ENCODE measurements around the gene ZSCAN10.

ZSCAN10 gene

GRCh38 chr16:3112058-3112880 is 13.2 kb upstream of the ZSCAN10 start, which contains the start of gene ZNF205:
Gene ZNF205 (plus strand): TSS chr16:3112586. CDS start chr16:3113431, 845 bp downstream.
- no peak for DNase-seq (ENCODE audit: low read depth in 2 of 2)

GRCh38 chr16:3106205-3106928 is 7.3 kb upstream of the ZSCAN10 start:
- peak; percentile 70 to 88 for DNase-seq (ENCODE audit: low read depth in 2 of 2)

GRCh38 chr16:3101841-3102470 is 2.9 kb upstream of the ZSCAN10 start:
- DNase-seq (ENCODE audit: low read depth in 2 of 2) = no peak

GRCh38 chr16:3101018-3101840 is 2.1 kb upstream of the ZSCAN10 start:
- peak in 1 of 2 donors; percentile 11 for DNase-seq (ENCODE audit: low read depth in 2 of 2)

- DNase-seq (ENCODE audit: low read depth in 2 of 2) = peak; percentile 84 to 88
Measured at GRCh38 chr16:3099732-3100499, 822 bp upstream of the ZSCAN10 start.

GRCh38 chr16:3099395-3099731 is 269 bp upstream of the ZSCAN10 start:
- no peak for DNase-seq (ENCODE audit: low read depth in 2 of 2)

- DNase-seq (ENCODE audit: low read depth in 2 of 2) = no peak
Measured at GRCh38 chr16:3097266-3097665, 1.8 kb downstream of the ZSCAN10 start.

- no peak for DNase-seq (ENCODE audit: low read depth in 2 of 2)
Measured at GRCh38 chr16:3096362-3096761, 2.7 kb downstream of the ZSCAN10 start.

- DNase-seq (ENCODE audit: low read depth in 2 of 2) = peak in 1 of 2 donors; percentile 51
Measured at GRCh38 chr16:3095869-3096268, 3.2 kb downstream of the ZSCAN10 start.

- no peak for DNase-seq (ENCODE audit: low read depth in 2 of 2)
Measured at GRCh38 chr16:3094289-3095027, 4.6 kb downstream of the ZSCAN10 start.

- DNase-seq (ENCODE audit: low read depth in 2 of 2) = no peak
Measured at GRCh38 chr16:3092501-3092941, 6.6 kb downstream of the ZSCAN10 start.

GRCh38 chr16:3091551-3091950 is 7.5 kb downstream of the ZSCAN10 start:
- DNase-seq (ENCODE audit: low read depth in 2 of 2) = no peak

GRCh38 chr16:3089717-3090592 is 9.1 kb downstream of the ZSCAN10 start:
- DNase-seq (ENCODE audit: low read depth in 2 of 2) = no peak

GRCh38 chr16:3088925-3089716 is 10.0 kb downstream of the ZSCAN10 start:
- no peak for DNase-seq (ENCODE audit: low read depth in 2 of 2)

GRCh38 chr16:3088450-3088849 is 10.6 kb downstream of the ZSCAN10 start:
- DNase-seq (ENCODE audit: low read depth in 2 of 2) = no peak

- no peak for DNase-seq (ENCODE audit: low read depth in 2 of 2)
Measured at GRCh38 chr16:3087243-3088235, 11.6 kb downstream of the ZSCAN10 start.

GRCh38 chr16:3086596-3087242 is 12.4 kb downstream of the ZSCAN10 start:
- no peak for DNase-seq (ENCODE audit: low read depth in 2 of 2)

All from stimulated activated CD8-positive, alpha-beta memory T cell treated with anti-CD3 and anti-CD28 coated beads, Interleukin-7, amount 100 ng/mL, for 4 hours (primary cell).